ENCODE data around the gene CDCA7L.

CDCA7L gene

GRCh38 chr7:21945454-21946221 lies at the start of gene CDCA7L:
Gene CDCA7L (minus strand): TSS chr7:21945899. CDS start chr7:21945804, 95 bp downstream.
- DNase-seq = peak; percentile 78

GRCh38 chr7:21986096-21986495 lies 40.4 kb upstream of the CDCA7L start:
- no peak for DNase-seq

GRCh38 chr7:21984042-21984441 lies 38.3 kb upstream of the CDCA7L start:
- peak; percentile 11 for DNase-seq

- no peak for DNase-seq
Measured at GRCh38 chr7:21983056-21983455, 37.4 kb upstream of the CDCA7L start.

- DNase-seq = no peak
Measured at GRCh38 chr7:21981524-21981923, 35.8 kb upstream of the CDCA7L start.

GRCh38 chr7:21980926-21981500 lies 35.3 kb upstream of the CDCA7L start:
- DNase-seq = no peak

- DNase-seq = no peak
Measured at GRCh38 chr7:21972397-21972784, 26.7 kb upstream of the CDCA7L start.

GRCh38 chr7:21971780-21972396 lies 26.2 kb upstream of the CDCA7L start:
- no peak for DNase-seq

GRCh38 chr7:21969822-21970221 lies 24.1 kb upstream of the CDCA7L start:
- no peak for DNase-seq

- DNase-seq = no peak
Measured at GRCh38 chr7:21967598-21968003, 21.9 kb upstream of the CDCA7L start.

- DNase-seq = no peak
Measured at GRCh38 chr7:21966271-21966670, 20.6 kb upstream of the CDCA7L start.

GRCh38 chr7:21965291-21965690 lies 19.6 kb upstream of the CDCA7L start:
- no peak for DNase-seq

GRCh38 chr7:21962677-21963076 lies 17.0 kb upstream of the CDCA7L start:
- no peak for DNase-seq

GRCh38 chr7:21960922-21961321 lies 15.2 kb upstream of the CDCA7L start:
- DNase-seq = peak; percentile 80

GRCh38 chr7:21959387-21959776 lies 13.7 kb upstream of the CDCA7L start:
- DNase-seq = no peak

GRCh38 chr7:21953781-21954180 lies 8.1 kb upstream of the CDCA7L start:
- no peak for DNase-seq

- DNase-seq = no peak
Measured at GRCh38 chr7:21948887-21949540, 3.3 kb upstream of the CDCA7L start.

- DNase-seq = no peak
Measured at GRCh38 chr7:21948364-21948763, 2.7 kb upstream of the CDCA7L start.

GRCh38 chr7:21947946-21948345 lies 2.2 kb upstream of the CDCA7L start:
- no peak for DNase-seq

GRCh38 chr7:21947056-21947455 lies 1.4 kb upstream of the CDCA7L start:
- no peak for DNase-seq

- peak; percentile 15 for DNase-seq
Measured at GRCh38 chr7:21946222-21946709, 567 bp upstream of the CDCA7L start.

GRCh38 chr7:21944616-21945453 lies 864 bp downstream of the CDCA7L start:
- peak; percentile 22 for DNase-seq

- no peak for DNase-seq
Measured at GRCh38 chr7:21943436-21943835, 2.3 kb downstream of the CDCA7L start.

Data from HCEC 1CT (cell line).